Liver (tissue), 3 donors: Measurements from ENCODE around the gene SPATA2L.

Experiments
- CTCF ChIP-seq: fragments of 150-350 bp; IDR thresholded peaks from 2 replicates; pipeline ENCODE4 v1.5.1; 2017; ENCODE audit warnings: improper control_type of control experiment, low read depth, low read length; ENCODE audit not compliant: missing input control
- JUND ChIP-seq, 2 donors: IDR thresholded peaks; 2 replicates each; pipeline ENCODE4 v1.6.1; 2016; ENCODE audit warnings: antibody characterized with exemption in 2 of 2
- YY1 ChIP-seq: IDR thresholded peaks from 2 replicates; pipeline ENCODE4 v1.6.1; 2016; ENCODE audit warnings: antibody characterized with exemption, mild to moderate bottlenecking
- donor health status: healthy.
- donor health status: healthy.

DNA sequence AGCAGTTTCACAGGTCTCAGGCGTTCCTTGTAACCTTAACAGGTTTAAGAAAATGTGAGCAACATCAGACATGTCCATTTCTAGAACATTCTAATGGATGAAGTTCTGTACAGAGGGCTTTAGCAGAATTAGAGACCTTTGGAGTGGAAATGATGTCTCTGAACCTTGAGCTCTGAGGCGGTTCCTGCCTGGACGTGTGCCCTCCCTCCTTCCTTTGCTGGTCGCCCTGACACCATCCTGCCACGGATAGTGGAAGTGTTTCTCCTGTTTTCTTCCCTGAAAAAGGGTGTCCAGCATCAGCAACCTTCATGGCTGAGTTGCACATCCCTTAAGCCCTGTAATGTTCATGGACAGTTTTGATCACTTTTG lies 32.7 kb downstream of the SPATA2L start:
- TF ChIP-seq CTCF, result no peak
- no peak for TF ChIP-seq YY1
- TF ChIP-seq JUND (IDR thresholded peaks at IDR 0.05), result no peak
